ENCODE results near the gene OMD. TPM values are rescaled to one million over a fixed set of nuclear protein-coding genes. Genes with fewer than 3 reads are reported as not detected.

The OMD gene, protein sequence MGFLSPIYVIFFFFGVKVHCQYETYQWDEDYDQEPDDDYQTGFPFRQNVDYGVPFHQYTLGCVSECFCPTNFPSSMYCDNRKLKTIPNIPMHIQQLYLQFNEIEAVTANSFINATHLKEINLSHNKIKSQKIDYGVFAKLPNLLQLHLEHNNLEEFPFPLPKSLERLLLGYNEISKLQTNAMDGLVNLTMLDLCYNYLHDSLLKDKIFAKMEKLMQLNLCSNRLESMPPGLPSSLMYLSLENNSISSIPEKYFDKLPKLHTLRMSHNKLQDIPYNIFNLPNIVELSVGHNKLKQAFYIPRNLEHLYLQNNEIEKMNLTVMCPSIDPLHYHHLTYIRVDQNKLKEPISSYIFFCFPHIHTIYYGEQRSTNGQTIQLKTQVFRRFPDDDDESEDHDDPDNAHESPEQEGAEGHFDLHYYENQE
- total RNA-seq: 10 to 100 TPM; 11.4 to 45.2 (median 22.2) TPM

- H3K36me3 ChIP-seq: no peaks in the 10 kb centered on the region
- peak; percentile 48 for ATAC-seq
- H3K4me1 ChIP-seq: peaks cover 7 to 36% (median 19%) of the 10 kb centered on the region in 3 donors
- TF ChIP-seq CTCF (IDR thresholded peaks at IDR 0.05) (no peak), POLR2AphosphoS5 (IDR thresholded peaks at IDR 0.05) (no peak), EP300 (IDR thresholded peaks at IDR 0.05) (no peak), POLR2A (IDR thresholded peaks at IDR 0.05) (no peak)
- WGBS, 2 donors (ENCODE audit: low coverage in 1 of 2): 23 to 37% methylated on average over 1 of the region's 1 CpG
- peak within 1 kb of the TSS; percentile 24 to 35 for H3K4me3 ChIP-seq
- H3K9me3 ChIP-seq: no peaks in the 10 kb centered on the region
- H3K27ac ChIP-seq: peak within 1 kb of the TSS in 3 of 4 donors; percentile 54 to 67 (median 65)
- no peaks in the 10 kb centered on the region for H3K27me3 ChIP-seq
Measured at GRCh38 chr9:92424340-92424739, at the start of gene OMD. Gene OMD, minus strand, starts transcription at chr9:92424471. Its CDS starts 6,913 bp downstream, at chr9:92417558.

- TF ChIP-seq EP300 (IDR thresholded peaks at IDR 0.05): no peak
- no peak for TF ChIP-seq CTCF (IDR thresholded peaks at IDR 0.05)
- no peak for TF ChIP-seq POLR2AphosphoS5 (IDR thresholded peaks at IDR 0.05)
- TF ChIP-seq POLR2A (IDR thresholded peaks at IDR 0.05): no peak
- no peaks in the 10 kb centered on the region for H3K27me3 ChIP-seq
- H3K4me3 ChIP-seq: no peak overlapping the region
- H3K4me1 ChIP-seq: peaks cover 0 to 20% (median 7%) of the 10 kb centered on the region in 3 donors
- H3K27ac ChIP-seq: no peak overlapping the region
- ATAC-seq: no peak
- H3K36me3 ChIP-seq: no peaks in the 10 kb centered on the region
- no peaks in the 10 kb centered on the region for H3K9me3 ChIP-seq
- WGBS, 2 donors (ENCODE audit: low coverage in 1 of 2): 96 to 100% methylated on average over 2 of the region's 2 CpGs
Measured at GRCh38 chr9:92468206-92468605, 43.9 kb upstream of the OMD start.

DNA sequence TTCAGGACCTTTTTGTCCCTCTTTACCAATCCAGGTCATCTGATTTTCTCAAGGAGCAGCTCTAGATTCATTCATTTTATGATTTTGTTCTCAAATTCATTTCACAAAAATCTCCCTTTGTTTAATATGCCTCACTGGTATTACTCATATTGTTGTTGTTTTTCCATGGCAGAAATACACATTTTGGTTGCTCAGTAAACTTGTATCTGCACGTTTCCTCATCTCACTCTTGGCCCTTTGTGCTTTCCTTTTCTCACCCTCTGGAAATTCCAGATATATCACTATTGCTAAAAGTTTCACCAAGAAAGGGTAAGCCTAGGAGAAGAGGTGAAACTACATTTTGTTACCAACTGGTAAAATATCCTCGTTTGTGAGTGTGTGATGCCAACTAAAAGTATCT, 43.2 kb upstream of the OMD start:
- H3K4me3 ChIP-seq: no peak overlapping the region
- no peak overlapping the region for H3K27ac ChIP-seq

DNA sequence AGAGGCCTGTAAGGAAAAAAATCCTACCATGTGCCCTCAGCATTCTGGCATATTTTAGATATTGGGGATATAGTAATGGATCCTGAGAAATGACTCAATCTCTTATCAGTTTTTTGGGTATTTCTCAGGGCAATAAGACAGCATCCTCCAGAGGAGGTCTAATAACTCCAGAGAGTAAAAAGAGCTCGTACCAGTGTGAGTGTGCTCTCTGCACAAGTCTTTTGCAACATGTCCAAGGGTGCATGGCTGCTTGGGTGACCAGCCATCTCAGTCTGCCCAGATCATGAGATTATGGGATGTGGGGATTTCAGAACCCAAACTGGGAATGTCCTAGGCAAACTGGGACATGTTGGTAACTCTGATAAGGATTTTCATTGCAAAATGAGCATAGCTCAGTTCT, 42.8 kb upstream of the OMD start:
- peaks cover 0 to 22% (median 7%) of the 10 kb centered on the region in 3 donors for H3K4me1 ChIP-seq
- WGBS, 2 donors (ENCODE audit: low coverage in 1 of 2): 88% methylated on average over 1 of the region's 1 CpG; no CpG with 5 or more reads in 1 of the 2 donors
- H3K27me3 ChIP-seq: no peaks in the 10 kb centered on the region
- H3K36me3 ChIP-seq: no peaks in the 10 kb centered on the region
- TF ChIP-seq EP300 (IDR thresholded peaks at IDR 0.05) (no peak), CTCF (IDR thresholded peaks at IDR 0.05) (no peak), POLR2A (IDR thresholded peaks at IDR 0.05) (no peak), POLR2AphosphoS5 (IDR thresholded peaks at IDR 0.05) (no peak)
- ATAC-seq: no peak
- H3K27ac ChIP-seq: no peak overlapping the region
- H3K4me3 ChIP-seq: no peak overlapping the region
- no peaks in the 10 kb centered on the region for H3K9me3 ChIP-seq

More for the DNA sequence above, 43.2 kb upstream of the OMD start:
- Histone ChIP-seq H3K9me3 (no peaks in the 10 kb centered on the region), H3K4me1 (peaks cover 0 to 22% (median 7%) of the 10 kb centered on the region in 3 donors), H3K27me3 (no peaks in the 10 kb centered on the region), H3K36me3 (no peaks in the 10 kb centered on the region)
- 79 to 90% methylated on average over 2 of the region's 2 CpGs for WGBS, 2 donors (ENCODE audit: low coverage in 1 of 2)
- no peak for ATAC-seq
- TF ChIP-seq POLR2AphosphoS5 (IDR thresholded peaks at IDR 0.05): no peak
- TF ChIP-seq POLR2A (IDR thresholded peaks at IDR 0.05): no peak
- TF ChIP-seq EP300 (IDR thresholded peaks at IDR 0.05): no peak
- TF ChIP-seq CTCF (IDR thresholded peaks at IDR 0.05): no peak

GRCh38 chr9:92463984-92464383, 39.7 kb upstream of the OMD start:
- Histone ChIP-seq H3K27me3 (no peaks in the 10 kb centered on the region), H3K36me3 (no peaks in the 10 kb centered on the region), H3K9me3 (no peaks in the 10 kb centered on the region), H3K4me3 (no peak overlapping the region), H3K27ac (peak overlapping the region; percentile 74 to 84 (median 80)), H3K4me1 (peaks cover 0 to 22% (median 7%) of the 10 kb centered on the region in 3 donors)
- peak; percentile 90 for ATAC-seq
- TF ChIP-seq EP300 (IDR thresholded peaks at IDR 0.05) (no peak), POLR2AphosphoS5 (IDR thresholded peaks at IDR 0.05) (peak; percentile 96), POLR2A (IDR thresholded peaks at IDR 0.05) (no peak), CTCF (IDR thresholded peaks at IDR 0.05) (no peak)
- 0 to 40% methylated on average over 1 to 3 of the region's 3 CpGs for WGBS, 2 donors (ENCODE audit: low coverage in 1 of 2)
